HCT116 (cell line): ENCODE data around the gene DMXL2. TPM values are rescaled to one million over a fixed set of nuclear protein-coding genes. Genes with fewer than 3 reads are reported as not detected.

Experiments
- ATAC-seq: fragments of 200-7000 bp; cut with Tn5 transposase; 2 replicates; pipeline ENCODE4 v1.9.1; 2020; ENCODE audit warnings: mild to moderate bottlenecking, moderate library complexity
- BruUV-seq: library from RNA; stranded (reverse); fragments of 400-500 nt; replicated peaks from 2 replicates; lab custom pipeline; 2021; lab: Mats Ljungman, UMichigan
- CTCF ChIA-PET: fragments of 300-600 bp; sonication (Branson Sonifier 250); formaldehyde crosslinking; loops from one replicate; lab custom pipeline; 2021; ENCODE audit warnings: antibody characterized with exemption; lab: Charles Lee
- POLR2A ChIA-PET: fragments of 300-600, 350-600 bp; sonication (Branson Sonifier 250); formaldehyde crosslinking; loops from one replicate; lab custom pipeline; 2021; ENCODE audit warnings: antibody characterized with exemption; lab: Charles Lee
- RAD21 ChIA-PET, 2 experiments: fragments of 300-600 bp; sonication (Branson Sonifier 250); formaldehyde crosslinking; loops; one replicate each; lab custom pipeline; 2023; ENCODE audit warnings: low total read pairs in 2 of 2; ENCODE audit not compliant: uncharacterized antibody in 2 of 2, unreplicated experiment in 2 of 2, low non-redundant PET in 1 of 2; lab: Charles Lee
- DNase-seq: peaks from one replicate; pipeline ENCODE4 v3.0.0-alpha.2; 2010; ENCODE audit warnings: low read depth, low spot score
- H2AFZ ChIP-seq: fragments of 200-600 bp; shearing (Covaris generic), sonication (generic); 2 replicates; pipeline ENCODE4 v1.6.1; 2017; ENCODE audit warnings: low read depth, mixed run types, mixed read lengths, antibody characterized with exemption, low read length; ENCODE audit not compliant: poor library complexity, severe bottlenecking
- H3K27ac ChIP-seq: 2 replicates; pipeline ENCODE4 v1.5.1; 2012; ENCODE audit warnings: low read depth, low read length
- H3K27me3 ChIP-seq: fragments of 200-600 bp; sonication (generic); 2 replicates; pipeline ENCODE4 v1.6.1; 2016; ENCODE audit warnings: mixed run types, low read length, mixed read lengths; ENCODE audit not compliant: insufficient read depth
- H3K36me3 ChIP-seq, 2 experiments: fragments of 200-500 bp in 1 of 2; fragments of 200-600 bp in 1 of 2; sonication (Bioruptor generic) in 1 of 2; sonication (generic) in 1 of 2; 2 replicates each; pipeline versions ENCODE4 v1.5.1 to v1.6.1; 2014 to 2016; ENCODE audit warnings: low read length in 2 of 2, inconsistent platforms in 1 of 2, mixed read lengths in 1 of 2, mixed run types in 1 of 2; ENCODE audit not compliant: insufficient read depth in 2 of 2, control insufficient read depth in 1 of 2
- H3K4me1 ChIP-seq, 2 experiments: fragments of 200-600 bp in 1 of 2; sonication (generic) in 1 of 2; 2 replicates each; pipeline versions ENCODE4 v1.5.1 to v1.6.1; 2012 to 2017; ENCODE audit warnings: low read length in 2 of 2, inconsistent platforms in 1 of 2, mild to moderate bottlenecking in 1 of 2, mixed read lengths in 1 of 2, mixed run types in 1 of 2, moderate library complexity in 1 of 2; ENCODE audit not compliant: insufficient read depth in 2 of 2, control insufficient read depth in 1 of 2
- H3K4me2 ChIP-seq: fragments of 200-600 bp; sonication (generic); 2 replicates; pipeline ENCODE4 v1.6.1; 2017; ENCODE audit warnings: mixed run types, low read length, mixed read lengths
- H3K4me3 ChIP-seq, 2 experiments: fragments of 200-600 bp in 1 of 2; sonication (generic) in 1 of 2; replicated peaks in 1 of 2; 2 replicates each; pipeline ENCODE4 v1.5.1; 2011 to 2016; ENCODE audit warnings: low read length in 2 of 2, control low read depth in 1 of 2, low read depth in 1 of 2, mild to moderate bottlenecking in 1 of 2, mixed read lengths in 1 of 2, mixed run types in 1 of 2
- H3K79me2 ChIP-seq: fragments of 200-600 bp; sonication (generic); 2 replicates; pipeline ENCODE4 v1.6.1; 2017; ENCODE audit warnings: mild to moderate bottlenecking, mixed run types, low read length, moderate library complexity, mixed read lengths; ENCODE audit not compliant: insufficient read depth
- H3K9ac ChIP-seq: fragments of 200-600 bp; sonication (generic); 2 replicates; pipeline ENCODE4 v1.6.1; 2016; ENCODE audit warnings: low read length, mixed read lengths
- H3K9me2 ChIP-seq: fragments of 200-600 bp; sonication (generic), shearing (Covaris generic); 2 replicates; pipeline ENCODE4 v1.6.1; 2017; ENCODE audit warnings: mixed run types, mild to moderate bottlenecking, moderate library complexity; ENCODE audit not compliant: insufficient read depth
- H3K9me3 ChIP-seq, 2 experiments: fragments of 200-500 bp in 1 of 2; fragments of 200-600 bp in 1 of 2; sonication (Bioruptor generic) in 1 of 2; sonication (generic) in 1 of 2; 2 replicates each; pipeline ENCODE4 v1.6.1; 2014 to 2017; ENCODE audit warnings: low read length in 2 of 2, mixed read lengths in 2 of 2, inconsistent platforms in 1 of 2, low read depth in 1 of 2, mild to moderate bottlenecking in 1 of 2, mixed run types in 1 of 2, moderate library complexity in 1 of 2; ENCODE audit not compliant: control insufficient read depth in 1 of 2, insufficient read depth in 1 of 2
- H4K20me1 ChIP-seq: fragments of 200-600 bp; sonication (generic), shearing (Covaris generic); 2 replicates; pipeline ENCODE4 v1.6.1; 2017; ENCODE audit warnings: mixed run types, mild to moderate bottlenecking, moderate library complexity; ENCODE audit not compliant: insufficient read depth
- ATF3 ChIP-seq: IDR thresholded peaks from 2 replicates; pipeline ENCODE4 v1.6.1; 2012
- CBX3 ChIP-seq: IDR thresholded peaks from 2 replicates; pipeline ENCODE4 v1.6.1; 2012; ENCODE audit warnings: low read depth
- CEBPB ChIP-seq: IDR thresholded peaks from 2 replicates; pipeline ENCODE4 v1.6.1; 2012; ENCODE audit warnings: low read depth
- EGR1 ChIP-seq: IDR thresholded peaks from 2 replicates; pipeline ENCODE4 v1.6.1; 2012; ENCODE audit warnings: low read depth
- ELF1 ChIP-seq: IDR thresholded peaks from 2 replicates; pipeline ENCODE4 v1.6.1; 2012; ENCODE audit warnings: low read depth, borderline replicate concordance
- FOSL1 ChIP-seq: IDR thresholded peaks from 2 replicates; pipeline ENCODE4 v1.6.1; 2012; ENCODE audit warnings: low read depth
- SIN3A ChIP-seq: IDR thresholded peaks from 2 replicates; pipeline ENCODE4 v1.6.1; 2012; ENCODE audit warnings: low read depth
- SP1 ChIP-seq: IDR thresholded peaks from 2 replicates; pipeline ENCODE4 v1.6.1; 2012; ENCODE audit warnings: low read depth
- TCF7L2 ChIP-seq: IDR thresholded peaks from 2 replicates; pipeline ENCODE4 v1.7.0; 2011; ENCODE audit warnings: borderline replicate concordance, inconsistent platforms; ENCODE audit not compliant: insufficient read depth, insufficient read length; ENCODE audit errors: extremely low read depth
- YY1 ChIP-seq: IDR thresholded peaks from 2 replicates; pipeline ENCODE4 v1.6.1; 2011; ENCODE audit warnings: low read length, low read depth, moderate library complexity, mild to moderate bottlenecking; ENCODE audit not compliant: insufficient replicate concordance; ENCODE audit errors: extremely low read depth
- ZFX ChIP-seq: fragments of 450-650 bp; IDR thresholded peaks from 2 replicates; pipeline ENCODE4 v1.6.1; 2017
- ZNF274 ChIP-seq: fragments of 200-500 bp; sonication (Bioruptor generic); IDR thresholded peaks from 2 replicates; pipeline ENCODE4 v1.6.1; 2014; ENCODE audit warnings: mild to moderate bottlenecking, low read depth, low read length, inconsistent platforms
- intact Hi-C: fragments of 100-400 bp; cut with micrococcal nuclease; formaldehyde crosslinking; loops from 2 replicates; pipeline ENCODE4 v1.10.0; 2022
- total RNA-seq: library from RNA; stranded (reverse); gene quantifications from one replicate; pipeline ENCODE4 v1.2.1, GENCODE V29; 2021; ENCODE audit not compliant: unreplicated experiment
- TF ChIP-seq, protein P1 (sequence below): IDR thresholded peaks from 2 replicates; pipeline ENCODE4 v1.6.1; 2012; ENCODE audit warnings: low read depth
- TF ChIP-seq, protein P2 (sequence below), 3 experiments: fragments of 200-600 bp in 1 of 3; sonication (generic) in 1 of 3; IDR thresholded peaks in 2 of 3; conservative IDR thresholded peaks in 1 of 3; 2 replicates each; pipeline ENCODE4 v1.5.1; 2012 to 2017; ENCODE audit warnings: low read depth in 2 of 3, low read length in 2 of 3, antibody characterized with exemption in 1 of 3, borderline replicate concordance in 1 of 3, control low read depth in 1 of 3, mild to moderate bottlenecking in 1 of 3, mixed read lengths in 1 of 3, mixed run types in 1 of 3, moderate library complexity in 1 of 3; ENCODE audit not compliant: insufficient read depth in 1 of 3

DMXL2 gene
- total RNA-seq, 1 experiment from 2014 or later = 21.5 TPM

DNA sequence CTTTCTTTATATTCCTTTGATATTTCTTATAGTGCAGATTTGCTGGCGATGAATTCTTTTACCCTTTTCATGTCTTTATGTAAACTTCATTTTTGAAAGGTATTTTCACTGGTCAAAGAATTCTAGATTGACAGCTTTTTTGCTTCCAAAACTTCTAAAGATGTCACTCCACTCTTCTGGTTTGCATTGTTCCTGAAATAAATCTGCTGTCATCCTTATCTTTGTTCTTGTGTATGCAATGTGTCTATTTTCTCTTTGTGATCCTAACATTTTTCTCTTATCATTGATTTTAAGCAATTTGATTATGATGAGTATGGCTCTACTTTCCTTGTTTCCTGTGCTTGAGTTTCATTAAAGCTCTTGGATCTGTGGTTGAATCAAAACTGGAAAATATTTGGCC, 177.8 kb downstream of the DMXL2 start:
- TF ChIP-seq SP1 = no peak
- no peak for TF ChIP-seq TCF7L2
- TF ChIP-seq, protein P1, sequence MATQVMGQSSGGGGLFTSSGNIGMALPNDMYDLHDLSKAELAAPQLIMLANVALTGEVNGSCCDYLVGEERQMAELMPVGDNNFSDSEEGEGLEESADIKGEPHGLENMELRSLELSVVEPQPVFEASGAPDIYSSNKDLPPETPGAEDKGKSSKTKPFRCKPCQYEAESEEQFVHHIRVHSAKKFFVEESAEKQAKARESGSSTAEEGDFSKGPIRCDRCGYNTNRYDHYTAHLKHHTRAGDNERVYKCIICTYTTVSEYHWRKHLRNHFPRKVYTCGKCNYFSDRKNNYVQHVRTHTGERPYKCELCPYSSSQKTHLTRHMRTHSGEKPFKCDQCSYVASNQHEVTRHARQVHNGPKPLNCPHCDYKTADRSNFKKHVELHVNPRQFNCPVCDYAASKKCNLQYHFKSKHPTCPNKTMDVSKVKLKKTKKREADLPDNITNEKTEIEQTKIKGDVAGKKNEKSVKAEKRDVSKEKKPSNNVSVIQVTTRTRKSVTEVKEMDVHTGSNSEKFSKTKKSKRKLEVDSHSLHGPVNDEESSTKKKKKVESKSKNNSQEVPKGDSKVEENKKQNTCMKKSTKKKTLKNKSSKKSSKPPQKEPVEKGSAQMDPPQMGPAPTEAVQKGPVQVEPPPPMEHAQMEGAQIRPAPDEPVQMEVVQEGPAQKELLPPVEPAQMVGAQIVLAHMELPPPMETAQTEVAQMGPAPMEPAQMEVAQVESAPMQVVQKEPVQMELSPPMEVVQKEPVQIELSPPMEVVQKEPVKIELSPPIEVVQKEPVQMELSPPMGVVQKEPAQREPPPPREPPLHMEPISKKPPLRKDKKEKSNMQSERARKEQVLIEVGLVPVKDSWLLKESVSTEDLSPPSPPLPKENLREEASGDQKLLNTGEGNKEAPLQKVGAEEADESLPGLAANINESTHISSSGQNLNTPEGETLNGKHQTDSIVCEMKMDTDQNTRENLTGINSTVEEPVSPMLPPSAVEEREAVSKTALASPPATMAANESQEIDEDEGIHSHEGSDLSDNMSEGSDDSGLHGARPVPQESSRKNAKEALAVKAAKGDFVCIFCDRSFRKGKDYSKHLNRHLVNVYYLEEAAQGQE = no peak
- no peak for TF ChIP-seq YY1
- no peak for TF ChIP-seq EGR1
- TF ChIP-seq ELF1 = no peak
- TF ChIP-seq ZFX = no peak
- no peak for TF ChIP-seq ZNF274
- TF ChIP-seq, protein P2, sequence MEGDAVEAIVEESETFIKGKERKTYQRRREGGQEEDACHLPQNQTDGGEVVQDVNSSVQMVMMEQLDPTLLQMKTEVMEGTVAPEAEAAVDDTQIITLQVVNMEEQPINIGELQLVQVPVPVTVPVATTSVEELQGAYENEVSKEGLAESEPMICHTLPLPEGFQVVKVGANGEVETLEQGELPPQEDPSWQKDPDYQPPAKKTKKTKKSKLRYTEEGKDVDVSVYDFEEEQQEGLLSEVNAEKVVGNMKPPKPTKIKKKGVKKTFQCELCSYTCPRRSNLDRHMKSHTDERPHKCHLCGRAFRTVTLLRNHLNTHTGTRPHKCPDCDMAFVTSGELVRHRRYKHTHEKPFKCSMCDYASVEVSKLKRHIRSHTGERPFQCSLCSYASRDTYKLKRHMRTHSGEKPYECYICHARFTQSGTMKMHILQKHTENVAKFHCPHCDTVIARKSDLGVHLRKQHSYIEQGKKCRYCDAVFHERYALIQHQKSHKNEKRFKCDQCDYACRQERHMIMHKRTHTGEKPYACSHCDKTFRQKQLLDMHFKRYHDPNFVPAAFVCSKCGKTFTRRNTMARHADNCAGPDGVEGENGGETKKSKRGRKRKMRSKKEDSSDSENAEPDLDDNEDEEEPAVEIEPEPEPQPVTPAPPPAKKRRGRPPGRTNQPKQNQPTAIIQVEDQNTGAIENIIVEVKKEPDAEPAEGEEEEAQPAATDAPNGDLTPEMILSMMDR (IDR thresholded peaks at IDR 0.05 in 2 of 3, conservative IDR thresholded peaks at IDR 0.05 in 1 of 3; ENCODE audit: borderline replicate concordance in 1 of 3, insufficient read depth in 1 of 3, low read depth in 2 of 3, low read length in 2 of 3) = no peak
- no peak for TF ChIP-seq CEBPB
- TF ChIP-seq ATF3 = no peak
- no peak for TF ChIP-seq CBX3
- TF ChIP-seq SIN3A = no peak
- TF ChIP-seq FOSL1 = no peak
- POLR2A ChIA-PET = no interaction called here
- ATAC-seq (no peak), DNase-seq (no peak)
- no peak overlapping the region for H3K4me2 ChIP-seq
- RAD21 ChIA-PET = no interaction called here
- no peaks in the 10 kb centered on the region for H3K9me3 ChIP-seq
- no peak overlapping the region for H2AFZ ChIP-seq
- no peak overlapping the region for H3K4me3 ChIP-seq
- H3K9ac ChIP-seq = no peak overlapping the region
- H3K27ac ChIP-seq = no peak overlapping the region
- no peaks in the 10 kb centered on the region; the same call in 1 of the 2 replicates for H3K27me3 ChIP-seq
- H3K4me1 ChIP-seq = peaks cover 9 to 36% of the 10 kb centered on the region in 2 experiments
- intact Hi-C loops = no loop called here
- CTCF ChIA-PET = no interaction called here
- no TSS peak for BruUV-seq
- H3K9me2 ChIP-seq = no peaks in the 10 kb centered on the region
- no peaks in the 10 kb centered on the region for H4K20me1 ChIP-seq
- peaks cover 2 to 14% of the 10 kb centered on the region in 2 experiments; a peak in 2 of 4 replicates for H3K36me3 ChIP-seq
- H3K79me2 ChIP-seq = no peaks in the 10 kb centered on the region
